Body of pancreas (tissue), 4 donors: ENCODE results near the gene RAB8A. TPM values are rescaled to one million over a fixed set of nuclear protein-coding genes. Genes with fewer than 3 reads are reported as not detected.

ENCODE experiments used
- ATAC-seq: fragments of 150-250 bp; one replicate; pipeline ENCODE4 v1.9.1; 2016
- DNase-seq, 4 donors: peaks; one replicate each; pipeline ENCODE4 v3.0.0-alpha.2; 2019
- H3K27ac ChIP-seq, 4 donors: fragments of 200-600 bp; sonication (generic); 1 replicate in 3 of 4; 2 replicates in 1 of 4; pipeline versions ENCODE4 v1.5.1 to v1.6.1; 2016 to 2019; ENCODE audit warnings: mild to moderate bottlenecking in 1 of 4, mixed read lengths in 1 of 4, moderate library complexity in 1 of 4
- H3K27me3 ChIP-seq, 2 donors: fragments of 200-600 bp; sonication (generic); one replicate each; pipeline ENCODE4 v1.6.0; 2016; ENCODE audit warnings: mild to moderate bottlenecking in 1 of 2
- H3K36me3 ChIP-seq, 2 donors: fragments of 200-600 bp; sonication (generic); replicated peaks in 1 of 2; 2 replicates each; pipeline ENCODE4 v1.5.1; 2016; ENCODE audit warnings: low read depth in 2 of 2; ENCODE audit not compliant: insufficient read depth in 1 of 2
- H3K4me1 ChIP-seq: fragments of 200-600 bp; sonication (generic); one replicate; pipeline ENCODE4 v1.6.0; 2016
- H3K4me3 ChIP-seq, 2 donors: fragments of 200-600 bp; sonication (generic); 1 replicate in 1 of 2; 2 replicates in 1 of 2; pipeline ENCODE4 v1.5.1; 2016 to 2019
- H3K9me3 ChIP-seq, 3 donors: fragments of 200-600 bp; sonication (generic); 1 replicate in 2 of 3; 2 replicates in 1 of 3; pipeline ENCODE4 v1.5.1; 2016
- CTCF ChIP-seq, 7 experiments: fragments of 450-650 bp in 4 of 7; fragments of 200-600 bp in 3 of 7; sonication (generic) in 3 of 7; IDR thresholded peaks; one replicate each; pipeline ENCODE4 v1.5.1; 2016 to 2019; ENCODE audit warnings: antibody characterized with exemption in 7 of 7
- POLR2A ChIP-seq, 3 donors: fragments of 450-650 bp; IDR thresholded peaks; one replicate each; pipeline ENCODE4 v1.6.1; 2016; ENCODE audit warnings: antibody characterized with exemption in 3 of 3, mild to moderate bottlenecking in 2 of 3
- WGBS, 2 donors: methylation state at CpG; one replicate each; pipeline ENCODE4 v1.1.5; 2017; 5-methylcytosine and 5-hydroxymethylcytosine counted together
- intact Hi-C: fragments of 100-400 bp; cut with DNase I; formaldehyde crosslinking; loops from one replicate; pipeline ENCODE4 v1.15.1; 2023
- total RNA-seq, 2 donors: library from RNA; depleted of rRNA; stranded (reverse); fragments of >200 nt; gene quantifications; one replicate each; pipeline ENCODE4 v1.1.0, GENCODE V29; 2016

The RAB8A gene
- total RNA-seq, 2 donors from 2014 or later: 15.5 to 32.2 TPM

- Histone ChIP-seq H3K27me3 (no peaks in the 10 kb centered on the region), H3K36me3 (no peaks in the 10 kb centered on the region), H3K4me1 (peaks cover 6% of the 10 kb centered on the region), H3K9me3 (no peaks in the 10 kb centered on the region), H3K27ac (peak overlapping the region in 2 of 4 donors; percentile 58), H3K4me3 (no peak overlapping the region)
- WGBS, 2 donors: 41 to 68% methylated on average over 15 to 16 of the region's 16 CpGs
- intact Hi-C loops: no loop called here
- peak; percentile 29 for ATAC-seq
- TF ChIP-seq POLR2A (IDR thresholded peaks at IDR 0.05) (no peak), CTCF (IDR thresholded peaks at IDR 0.05) (no peak)
- peak; percentile 37 to 74 (median 57) for DNase-seq
Observed at GRCh38 chr19:16070366-16070990, 41.2 kb upstream of the RAB8A start.

- no peaks in the 10 kb centered on the region for H3K27me3 ChIP-seq
- intact Hi-C loops: no loop called here
- H3K9me3 ChIP-seq: no peaks in the 10 kb centered on the region
- DNase-seq (no peak), ATAC-seq (no peak)
- 78 to 83% methylated on average over 8 to 9 of the region's 9 CpGs for WGBS, 2 donors
- H3K27ac ChIP-seq: peak overlapping the region in 2 of 4 donors; percentile 58
- TF ChIP-seq POLR2A (IDR thresholded peaks at IDR 0.05) (no peak), CTCF (IDR thresholded peaks at IDR 0.05) (no peak)
- peaks cover 9% of the 10 kb centered on the region for H3K4me1 ChIP-seq
- no peak overlapping the region for H3K4me3 ChIP-seq
- no peaks in the 10 kb centered on the region for H3K36me3 ChIP-seq
Observed at GRCh38 chr19:16071072-16071691, 40.5 kb upstream of the RAB8A start.

GRCh38 chr19:16073481-16073880 lies 38.2 kb upstream of the RAB8A start:
- no peak for DNase-seq
- H3K4me1 ChIP-seq: peaks cover 22% of the 10 kb centered on the region
- 50 to 68% methylated on average over 3 to 7 of the region's 7 CpGs for WGBS, 2 donors
- no peaks in the 10 kb centered on the region for H3K9me3 ChIP-seq
- intact Hi-C loops: no loop called here
- no peaks in the 10 kb centered on the region for H3K36me3 ChIP-seq
- no peak overlapping the region for H3K4me3 ChIP-seq
- TF ChIP-seq CTCF (IDR thresholded peaks at IDR 0.05): no peak
- TF ChIP-seq POLR2A (IDR thresholded peaks at IDR 0.05): no peak
- no peaks in the 10 kb centered on the region for H3K27me3 ChIP-seq
- no peak overlapping the region for H3K27ac ChIP-seq
- no peak for ATAC-seq

GRCh38 chr19:16073988-16074387 lies 37.7 kb upstream of the RAB8A start:
- Histone ChIP-seq H3K9me3 (no peaks in the 10 kb centered on the region), H3K4me3 (no peak overlapping the region), H3K27me3 (no peaks in the 10 kb centered on the region), H3K4me1 (peaks cover 27% of the 10 kb centered on the region), H3K36me3 (no peaks in the 10 kb centered on the region), H3K27ac (no peak overlapping the region)
- intact Hi-C loops: no loop called here
- DNase-seq (no peak), ATAC-seq (no peak)
- WGBS, 2 donors: 50 to 75% methylated on average over 3 of the region's 3 CpGs
- TF ChIP-seq CTCF (IDR thresholded peaks at IDR 0.05) (no peak), POLR2A (IDR thresholded peaks at IDR 0.05) (no peak)
